Sigmoid colon (tissue), 7 donors: ENCODE data around the gene SLC15A1. TPM values are rescaled to one million over a fixed set of nuclear protein-coding genes. Genes with fewer than 3 reads are reported as not detected.

Experiments used
- DNase-seq: peaks from one replicate; pipeline ENCODE4 v3.0.0-alpha.2; 2019
- H3K27ac ChIP-seq, 4 donors: fragments of 200-600 bp; sonication (generic); one replicate each; pipeline ENCODE4 v1.5.1; 2016 to 2019; ENCODE audit warnings: mild to moderate bottlenecking in 1 of 4
- H3K27me3 ChIP-seq, 3 donors: fragments of 200-600 bp; sonication (generic); one replicate each; pipeline ENCODE4 v1.5.1; 2019; ENCODE audit warnings: mild to moderate bottlenecking in 1 of 3
- H3K36me3 ChIP-seq, 4 donors: fragments of 200-600 bp; sonication (generic); one replicate each; pipeline ENCODE4 v1.5.1; 2016 to 2019
- H3K4me1 ChIP-seq, 4 donors: fragments of 200-600 bp; sonication (generic); one replicate each; pipeline ENCODE4 v1.5.1; 2017 to 2019
- H3K4me3 ChIP-seq, 4 donors: fragments of 200-600 bp; sonication (generic); one replicate each; pipeline ENCODE4 v1.5.1; 2017 to 2019; ENCODE audit warnings: mild to moderate bottlenecking in 2 of 4, moderate library complexity in 1 of 4
- H3K9me3 ChIP-seq, 4 donors: fragments of 200-600 bp in 3 of 4; sonication (generic) in 3 of 4; one replicate each; pipeline versions ENCODE4 v1.5.1 to v1.6.1; 2013 to 2019
- CTCF ChIP-seq, 4 experiments: fragments of 450-650 bp in 3 of 4; fragments of 200-600 bp in 1 of 4; IDR thresholded peaks; one replicate each; pipeline ENCODE4 v1.5.1; 2016 to 2019; ENCODE audit warnings: antibody characterized with exemption in 4 of 4, mild to moderate bottlenecking in 3 of 4, moderate library complexity in 2 of 4
- EP300 ChIP-seq, 4 donors: sonication (generic); formaldehyde crosslinking; IDR thresholded peaks; one replicate each; pipeline ENCODE4 v1.6.1; 2017; ENCODE audit warnings: antibody characterized with exemption in 4 of 4
- POLR2A ChIP-seq, 2 donors: fragments of 450-650 bp; IDR thresholded peaks; one replicate each; pipeline ENCODE4 v1.6.1; 2016; ENCODE audit warnings: antibody characterized with exemption in 2 of 2, mild to moderate bottlenecking in 2 of 2, moderate library complexity in 2 of 2
- POLR2AphosphoS5 ChIP-seq, 4 donors: sonication (generic); formaldehyde crosslinking; IDR thresholded peaks; one replicate each; pipeline ENCODE4 v1.6.1; 2017; ENCODE audit warnings: antibody characterized with exemption in 4 of 4
- WGBS, 2 donors: extraction: QIAGEN DNeasy Blood & Tissue Kit; methylation state at CpG; one replicate each; pipeline ENCODE4 v1.1.7; 2013; 5-methylcytosine and 5-hydroxymethylcytosine counted together
- intact Hi-C: fragments of 100-400 bp; cut with DNase I; formaldehyde crosslinking; loops from one replicate; pipeline ENCODE4 v1.15.1; 2023
- polyA plus RNA-seq, 3 donors: library from polyadenylated mRNA; stranded (reverse); fragments of 200-250 nt; gene quantifications; one replicate each; pipeline ENCODE4 v1.2.3, GENCODE V29; 2013
- total RNA-seq, 4 donors: library from RNA; depleted of rRNA; stranded (reverse); fragments of >200 nt; gene quantifications; one replicate each; pipeline ENCODE4 v1.1.0, GENCODE V29; 2016
- donor health status: healthy with polysubstance abuse.
- donor health status: Bipolar disorder and iron deficiency.
- donor health status: healthy.

Gene SLC15A1
- total and polyA plus RNA-seq, 7 donors: under 0.01 to 11.1 (median 2.1) TPM; not detected in 2

GRCh38 chr13:98781905-98782304, 29.4 kb upstream of the SLC15A1 start:
- Histone ChIP-seq H3K9me3 (no peaks in the 10 kb centered on the region), H3K4me1 (no peaks in the 10 kb centered on the region), H3K27me3 (no peaks in the 10 kb centered on the region), H3K36me3 (no peaks in the 10 kb centered on the region), H3K27ac (no peak overlapping the region), H3K4me3 (no peak overlapping the region)
- 84 to 87% methylated on average over 7 of the region's 7 CpGs for WGBS, 2 donors
- DNase-seq: no peak
- TF ChIP-seq POLR2AphosphoS5 (IDR thresholded peaks at IDR 0.05) (no peak), POLR2A (IDR thresholded peaks at IDR 0.05) (no peak)
- intact Hi-C loops: no loop called here

- no peak overlapping the region for H3K4me3 ChIP-seq
- no peaks in the 10 kb centered on the region for H3K27me3 ChIP-seq
- H3K27ac ChIP-seq: no peak overlapping the region
- no peak for TF ChIP-seq POLR2AphosphoS5 (IDR thresholded peaks at IDR 0.05)
- TF ChIP-seq CTCF (IDR thresholded peaks at IDR 0.05): no peak
- TF ChIP-seq EP300 (IDR thresholded peaks at IDR 0.05): no peak
- no peak for TF ChIP-seq POLR2A (IDR thresholded peaks at IDR 0.05)
- DNase-seq: no peak
- no peaks in the 10 kb centered on the region for H3K4me1 ChIP-seq
- H3K9me3 ChIP-seq: no peaks in the 10 kb centered on the region
- no peaks in the 10 kb centered on the region for H3K36me3 ChIP-seq
- intact Hi-C loops: no loop called here
- 84 to 86% methylated on average over 11 of the region's 11 CpGs for WGBS, 2 donors
These were observed 29.0 kb upstream of the SLC15A1 start for GRCh38 chr13:98781470-98781869.

GRCh38 chr13:98781045-98781444, 28.6 kb upstream of the SLC15A1 start:
- Histone ChIP-seq H3K9me3 (no peaks in the 10 kb centered on the region), H3K36me3 (no peaks in the 10 kb centered on the region), H3K27me3 (no peaks in the 10 kb centered on the region), H3K4me1 (no peaks in the 10 kb centered on the region), H3K27ac (no peak overlapping the region), H3K4me3 (no peak overlapping the region)
- 89 to 92% methylated on average over 11 of the region's 11 CpGs for WGBS, 2 donors
- DNase-seq: no peak
- no peak for TF ChIP-seq POLR2AphosphoS5 (IDR thresholded peaks at IDR 0.05)
- intact Hi-C loops: no loop called here

GRCh38 chr13:98780451-98780850, 28.0 kb upstream of the SLC15A1 start:
- H3K36me3 ChIP-seq: no peaks in the 10 kb centered on the region
- intact Hi-C loops: no loop called here
- no peak overlapping the region for H3K27ac ChIP-seq
- no peak for TF ChIP-seq EP300 (IDR thresholded peaks at IDR 0.05)
- no peak for TF ChIP-seq POLR2AphosphoS5 (IDR thresholded peaks at IDR 0.05)
- TF ChIP-seq CTCF (IDR thresholded peaks at IDR 0.05): no peak
- TF ChIP-seq POLR2A (IDR thresholded peaks at IDR 0.05): no peak
- H3K4me1 ChIP-seq: no peaks in the 10 kb centered on the region
- H3K4me3 ChIP-seq: no peak overlapping the region
- H3K9me3 ChIP-seq: no peaks in the 10 kb centered on the region
- no peak for DNase-seq
- H3K27me3 ChIP-seq: no peaks in the 10 kb centered on the region
- 57 to 90% methylated on average over 2 of the region's 2 CpGs for WGBS, 2 donors

GRCh38 chr13:98779695-98780094, 27.2 kb upstream of the SLC15A1 start:
- WGBS, 2 donors: 91 to 93% methylated on average over 1 of the region's 1 CpG

More at GRCh38 chr13:98779695-98780094, 27.2 kb upstream of the SLC15A1 start:
- intact Hi-C loops: no loop called here
- no peaks in the 10 kb centered on the region for H3K4me1 ChIP-seq
- TF ChIP-seq POLR2AphosphoS5 (IDR thresholded peaks at IDR 0.05) (no peak), POLR2A (IDR thresholded peaks at IDR 0.05) (no peak), EP300 (IDR thresholded peaks at IDR 0.05) (no peak), CTCF (IDR thresholded peaks at IDR 0.05) (no peak)
- H3K27me3 ChIP-seq: no peaks in the 10 kb centered on the region
- no peak overlapping the region for H3K27ac ChIP-seq
- no peak for DNase-seq
- H3K4me3 ChIP-seq: no peak overlapping the region
- no peaks in the 10 kb centered on the region for H3K9me3 ChIP-seq
- no peaks in the 10 kb centered on the region for H3K36me3 ChIP-seq
